ENCODE data around the gene CHRDL2.

The CHRDL2 gene

DNA sequence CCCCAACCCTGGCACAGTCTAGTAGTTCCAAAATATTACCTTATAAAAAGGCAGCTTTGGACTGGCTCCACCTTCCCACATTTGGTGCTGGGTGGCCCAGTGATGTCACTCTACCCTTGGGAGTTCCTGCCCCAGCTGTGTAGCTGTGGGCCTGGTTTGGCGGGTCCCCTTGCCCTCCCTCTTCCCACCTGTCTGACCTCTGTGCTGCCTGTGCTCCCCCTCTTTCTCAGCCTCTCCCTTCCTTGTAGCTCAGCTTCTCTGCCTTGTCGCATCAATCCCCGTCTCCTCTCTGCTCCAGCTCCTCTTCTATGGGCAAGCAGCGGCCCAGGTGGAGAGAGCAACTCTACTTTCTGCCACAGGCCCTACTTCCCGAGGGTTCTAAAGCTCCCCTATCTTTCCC, 54.6 kb downstream of the CHRDL2 start:
- Histone ChIP-seq H3K9ac (ENCODE audit: low read length) (no peak overlapping the region), H3K27me3 (ENCODE audit: low read length) (no peaks in the 10 kb centered on the region), H2AFZ (ENCODE audit: low read depth, low read length, severe bottlenecking) (no peak overlapping the region), H3F3A (ENCODE audit: insufficient read depth) (no peaks in the 10 kb centered on the region), H3K79me2 (ENCODE audit: insufficient read depth, low read length) (no peaks in the 10 kb centered on the region), H3K9me3 (ENCODE audit: insufficient read depth, low read length) (no peaks in the 10 kb centered on the region), H3K4me3 (ENCODE audit: insufficient read depth, low read length, poor library complexity, severe bottlenecking) (no peak overlapping the region), H3K9me2 (replicated peaks; ENCODE audit: insufficient read depth, low read length) (no peaks in the 10 kb centered on the region), H3K27ac (ENCODE audit: low read depth, low read length) (no peak overlapping the region), H3K4me2 (ENCODE audit: low read depth, low read length, poor library complexity, severe bottlenecking) (no peak overlapping the region), H4K20me1 (ENCODE audit: low read depth, low read length) (no peaks in the 10 kb centered on the region), H3K36me3 (ENCODE audit: low read length) (no peaks in the 10 kb centered on the region)
- TF ChIP-seq EZH2phosphoT487 (conservative IDR thresholded peaks at IDR 0.05; ENCODE audit: low read length): no peak
- TF ChIP-seq, protein P1, sequence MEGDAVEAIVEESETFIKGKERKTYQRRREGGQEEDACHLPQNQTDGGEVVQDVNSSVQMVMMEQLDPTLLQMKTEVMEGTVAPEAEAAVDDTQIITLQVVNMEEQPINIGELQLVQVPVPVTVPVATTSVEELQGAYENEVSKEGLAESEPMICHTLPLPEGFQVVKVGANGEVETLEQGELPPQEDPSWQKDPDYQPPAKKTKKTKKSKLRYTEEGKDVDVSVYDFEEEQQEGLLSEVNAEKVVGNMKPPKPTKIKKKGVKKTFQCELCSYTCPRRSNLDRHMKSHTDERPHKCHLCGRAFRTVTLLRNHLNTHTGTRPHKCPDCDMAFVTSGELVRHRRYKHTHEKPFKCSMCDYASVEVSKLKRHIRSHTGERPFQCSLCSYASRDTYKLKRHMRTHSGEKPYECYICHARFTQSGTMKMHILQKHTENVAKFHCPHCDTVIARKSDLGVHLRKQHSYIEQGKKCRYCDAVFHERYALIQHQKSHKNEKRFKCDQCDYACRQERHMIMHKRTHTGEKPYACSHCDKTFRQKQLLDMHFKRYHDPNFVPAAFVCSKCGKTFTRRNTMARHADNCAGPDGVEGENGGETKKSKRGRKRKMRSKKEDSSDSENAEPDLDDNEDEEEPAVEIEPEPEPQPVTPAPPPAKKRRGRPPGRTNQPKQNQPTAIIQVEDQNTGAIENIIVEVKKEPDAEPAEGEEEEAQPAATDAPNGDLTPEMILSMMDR (IDR thresholded peaks at IDR 0.05; ENCODE audit: insufficient read depth, low read length, poor library complexity, severe bottlenecking): no peak

DNA sequence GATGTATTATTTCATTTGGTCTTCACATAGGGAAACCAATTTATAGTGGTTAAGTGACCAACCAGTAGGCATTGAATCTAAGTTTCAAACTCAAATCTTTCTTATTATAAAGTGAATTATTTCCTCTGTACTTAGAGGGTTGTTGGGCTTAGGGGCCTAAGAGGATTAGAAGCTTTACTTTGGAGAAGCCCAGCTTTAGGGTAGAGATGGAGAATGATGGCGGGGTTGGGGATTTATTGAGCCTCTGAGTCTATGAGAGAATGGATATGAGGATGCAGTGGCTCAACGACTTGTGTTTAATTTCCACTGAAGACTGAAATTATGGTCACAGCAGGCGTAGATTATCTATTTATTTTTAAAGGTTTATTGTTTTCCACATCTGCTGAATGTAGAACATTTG, 55.5 kb downstream of the CHRDL2 start:
- Histone ChIP-seq H3K4me3 (ENCODE audit: insufficient read depth, low read length, poor library complexity, severe bottlenecking) (no peak overlapping the region), H3K27ac (ENCODE audit: low read depth, low read length) (no peak overlapping the region), H3F3A (ENCODE audit: insufficient read depth) (no peaks in the 10 kb centered on the region), H3K27me3 (ENCODE audit: low read length) (no peaks in the 10 kb centered on the region), H3K9ac (ENCODE audit: low read length) (no peak overlapping the region), H3K36me3 (ENCODE audit: low read length) (no peaks in the 10 kb centered on the region), H3K9me2 (replicated peaks; ENCODE audit: insufficient read depth, low read length) (no peaks in the 10 kb centered on the region), H3K79me2 (ENCODE audit: insufficient read depth, low read length) (no peaks in the 10 kb centered on the region), H2AFZ (ENCODE audit: low read depth, low read length, severe bottlenecking) (no peak overlapping the region), H3K4me2 (ENCODE audit: low read depth, low read length, poor library complexity, severe bottlenecking) (no peak overlapping the region), H3K9me3 (ENCODE audit: insufficient read depth, low read length) (no peaks in the 10 kb centered on the region), H4K20me1 (ENCODE audit: low read depth, low read length) (no peaks in the 10 kb centered on the region)
- no peak for TF ChIP-seq EZH2phosphoT487 (conservative IDR thresholded peaks at IDR 0.05; ENCODE audit: low read length)
- TF ChIP-seq, protein P1 (IDR thresholded peaks at IDR 0.05; ENCODE audit: insufficient read depth, low read length, poor library complexity, severe bottlenecking): no peak

DNA sequence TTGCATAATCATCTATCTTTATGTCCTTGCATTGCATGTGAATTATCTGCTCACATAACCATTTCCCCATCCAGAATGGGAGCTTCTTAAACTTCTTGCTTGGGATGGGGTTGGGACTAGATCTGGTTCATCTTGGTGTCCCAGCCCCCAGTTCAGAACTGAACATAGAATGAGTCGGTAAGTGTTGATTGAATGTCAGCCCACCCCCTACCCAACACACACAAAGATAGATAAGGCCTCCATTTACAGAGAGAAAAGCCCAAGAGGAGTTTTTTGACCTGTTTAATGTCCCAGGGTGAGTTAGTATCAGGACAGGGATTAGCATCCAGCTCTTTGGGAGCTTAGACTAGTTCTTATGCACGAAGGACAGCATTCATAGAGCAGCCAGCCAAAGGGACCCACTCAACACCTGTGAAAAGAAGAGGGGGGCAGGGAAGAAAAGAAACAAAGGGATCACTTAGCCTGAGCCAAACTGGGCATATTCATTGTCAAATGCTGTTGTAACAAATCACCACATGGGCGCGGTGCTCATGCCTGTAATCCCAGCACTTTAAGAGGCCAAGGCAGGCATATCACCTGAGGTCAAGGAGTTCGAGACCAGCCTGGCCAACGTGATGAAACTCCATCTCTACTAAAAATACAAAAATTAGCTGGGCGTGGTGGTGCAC, 57.4 kb downstream of the CHRDL2 start:
- Histone ChIP-seq H3K27ac (ENCODE audit: low read depth, low read length) (no peak overlapping the region), H3F3A (ENCODE audit: insufficient read depth) (no peaks in the 10 kb centered on the region), H3K4me3 (ENCODE audit: insufficient read depth, low read length, poor library complexity, severe bottlenecking) (no peak overlapping the region), H3K4me2 (ENCODE audit: low read depth, low read length, poor library complexity, severe bottlenecking) (no peak overlapping the region), H4K20me1 (ENCODE audit: low read depth, low read length) (no peaks in the 10 kb centered on the region), H3K79me2 (ENCODE audit: insufficient read depth, low read length) (no peaks in the 10 kb centered on the region), H3K9ac (ENCODE audit: low read length) (no peak overlapping the region), H2AFZ (ENCODE audit: low read depth, low read length, severe bottlenecking) (no peak overlapping the region), H3K9me3 (ENCODE audit: insufficient read depth, low read length) (no peaks in the 10 kb centered on the region), H3K27me3 (ENCODE audit: low read length) (no peaks in the 10 kb centered on the region), H3K9me2 (replicated peaks; ENCODE audit: insufficient read depth, low read length) (no peaks in the 10 kb centered on the region), H3K36me3 (ENCODE audit: low read length) (no peaks in the 10 kb centered on the region)
- TF ChIP-seq, protein P1 (IDR thresholded peaks at IDR 0.05; ENCODE audit: insufficient read depth, low read length, poor library complexity, severe bottlenecking): no peak
- no peak for TF ChIP-seq EZH2phosphoT487 (conservative IDR thresholded peaks at IDR 0.05; ENCODE audit: low read length)

Data from SU-DHL-6 (cell line).